GM18951 (cell line): ENCODE results near the gene DHRS3.

Experiments
- POLR2A ChIP-seq: IDR thresholded peaks from 4 replicates; pipeline ENCODE4 v1.6.1; 2011; ENCODE audit warnings: mild to moderate bottlenecking; ENCODE audit not compliant: insufficient read length, insufficient read depth; ENCODE audit errors: extremely low read depth
- in situ Hi-C: fragments of 300-500 bp; cut with MboI; formaldehyde crosslinking; loops from one replicate; pipeline ENCODE4 v1.12.0; 2022; ENCODE audit warnings: low sequenced_read_pairs, mixed read lengths, inconsistent platforms; ENCODE audit not compliant: unreplicated experiment

The DHRS3 gene

DNA sequence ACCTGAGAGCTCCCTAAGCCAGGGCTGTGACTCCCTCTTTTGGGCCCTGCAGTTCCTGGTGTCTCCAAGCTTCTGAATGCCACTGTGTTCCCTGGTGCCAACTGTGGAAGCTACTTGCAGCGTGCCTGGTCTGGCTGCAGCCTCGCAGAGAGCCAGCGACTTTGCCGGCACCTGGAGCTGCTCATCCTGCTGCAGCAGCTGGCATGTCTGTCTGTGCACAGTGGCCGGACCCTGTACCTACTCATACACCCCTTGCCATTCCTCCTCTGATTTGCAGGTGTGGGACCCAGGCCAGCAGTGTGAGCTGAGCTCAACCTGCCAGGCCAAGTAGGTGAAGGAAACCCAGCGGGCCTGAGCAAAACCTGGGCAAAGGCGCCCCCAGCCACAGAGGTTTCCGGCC, 13.6 kb upstream of the DHRS3 start:
- TF ChIP-seq POLR2A: no peak
- in situ Hi-C loops: loop anchor here (25.0 kb wide), 1 partner anchor 519 kb away; no protein-coding TSS in a partner anchor

DNA sequence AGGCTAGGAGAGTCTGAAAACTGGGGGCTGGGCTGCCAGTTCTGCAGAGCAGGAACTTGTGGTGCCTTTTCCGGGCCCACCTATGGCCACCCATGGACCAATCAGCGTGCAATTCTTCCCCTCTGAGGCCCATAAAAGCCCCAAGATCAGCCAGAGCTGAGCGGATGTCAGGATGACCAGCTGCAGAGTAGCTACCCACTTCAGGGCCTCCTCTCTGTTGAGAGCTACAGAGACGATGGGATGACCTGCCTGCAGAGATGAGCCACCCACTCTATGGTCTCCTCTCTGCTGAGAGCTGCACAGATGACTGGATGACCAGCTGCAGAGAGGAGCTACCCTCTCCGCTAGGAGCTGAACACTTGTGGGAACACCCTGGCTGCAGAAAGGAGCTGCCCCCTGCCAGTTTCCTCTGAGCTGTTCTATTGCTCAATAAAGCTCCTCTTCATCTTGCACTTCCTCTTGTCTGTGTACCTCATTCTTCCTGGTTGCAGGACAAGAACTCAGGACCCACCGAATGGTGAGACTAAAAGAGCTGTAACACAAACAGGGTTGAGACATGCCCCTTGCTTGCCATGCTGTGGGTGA, 13.0 kb upstream of the DHRS3 start:
- in situ Hi-C loops: loop anchor here (25.0 kb wide), 1 partner anchor 519 kb away; no protein-coding TSS in a partner anchor
- no peak for TF ChIP-seq POLR2A

DNA sequence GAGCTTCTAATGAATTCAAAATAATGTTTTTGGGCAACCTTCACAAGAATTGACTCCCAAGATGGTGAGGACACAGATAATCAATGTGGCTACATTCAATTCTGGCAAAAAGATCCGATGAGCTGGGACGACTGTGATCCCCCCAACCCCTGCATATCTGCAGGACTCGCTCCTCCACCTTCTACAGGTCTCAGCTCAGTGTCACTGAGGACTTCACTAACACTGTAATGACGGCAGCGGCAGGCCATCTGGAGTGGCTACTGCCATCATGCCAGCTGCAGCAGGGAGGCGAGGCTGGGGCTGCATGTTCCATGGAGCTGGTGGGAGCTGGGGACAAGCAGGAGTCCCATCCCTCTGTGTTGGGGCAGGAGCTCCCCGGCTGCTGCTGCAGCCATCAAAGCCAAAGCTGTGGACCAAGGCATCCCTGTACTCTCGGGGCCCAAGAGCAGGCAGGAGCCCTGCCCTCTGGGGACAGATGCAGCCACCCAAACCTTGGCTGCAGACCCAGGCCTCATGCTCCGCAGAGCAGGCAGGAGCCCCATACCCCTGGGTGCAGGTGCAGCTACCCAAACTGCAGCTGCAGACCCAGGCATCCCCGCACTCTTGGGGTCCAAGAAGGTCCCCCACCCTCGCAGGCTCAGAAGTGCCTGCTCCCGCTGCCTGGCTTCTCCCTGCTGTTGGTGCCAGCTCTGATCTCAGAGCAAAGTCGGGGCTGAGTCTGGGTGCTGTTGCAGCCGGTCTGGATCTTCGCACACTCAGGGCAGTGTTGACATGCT, 12.2 kb upstream of the DHRS3 start:
- no peak for TF ChIP-seq POLR2A
- in situ Hi-C loops: loop anchor here (25.0 kb wide), 1 partner anchor 518 kb away; no protein-coding TSS in a partner anchor

DNA sequence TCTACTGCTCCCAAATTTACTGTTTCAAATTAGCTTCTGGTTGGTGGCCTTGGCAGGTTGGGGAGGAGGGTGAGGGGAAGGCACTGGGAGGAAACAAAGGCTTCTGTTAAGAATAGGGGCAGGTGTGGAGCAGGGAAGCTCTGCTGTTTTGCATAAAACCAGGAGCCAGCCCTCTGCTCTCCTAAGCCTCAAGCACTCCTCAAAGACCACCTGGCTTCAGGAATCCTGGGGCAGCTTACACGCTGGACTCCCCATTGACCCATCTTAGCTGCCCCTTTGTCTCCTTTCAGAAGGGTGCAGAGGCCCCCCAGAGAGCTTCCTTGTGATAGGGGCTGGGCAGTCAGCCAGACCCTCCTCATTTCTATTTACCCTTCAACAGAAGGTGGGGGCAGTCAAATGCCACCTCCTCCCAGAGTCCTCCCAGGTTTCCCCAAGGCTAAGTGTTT, 11.5 kb upstream of the DHRS3 start:
- TF ChIP-seq POLR2A: no peak
- in situ Hi-C loops: loop anchor here (25.0 kb wide), 1 partner anchor 517 kb away; no protein-coding TSS in a partner anchor

- in situ Hi-C loops: loop anchor here (25.0 kb wide), 1 partner anchor 515 kb away; no protein-coding TSS in a partner anchor
- no peak for TF ChIP-seq POLR2A
These were observed 9.3 kb upstream of the DHRS3 start for GRCh38 chr1:12627296-12627695.

- TF ChIP-seq POLR2A: no peak
- in situ Hi-C loops: loop anchor here (25.0 kb wide), 1 partner anchor 515 kb away; no protein-coding TSS in a partner anchor
These were observed 8.9 kb upstream of the DHRS3 start for GRCh38 chr1:12626888-12627287.

GRCh38 chr1:12625276-12625675, 7.3 kb upstream of the DHRS3 start:
- no peak for TF ChIP-seq POLR2A

DNA sequence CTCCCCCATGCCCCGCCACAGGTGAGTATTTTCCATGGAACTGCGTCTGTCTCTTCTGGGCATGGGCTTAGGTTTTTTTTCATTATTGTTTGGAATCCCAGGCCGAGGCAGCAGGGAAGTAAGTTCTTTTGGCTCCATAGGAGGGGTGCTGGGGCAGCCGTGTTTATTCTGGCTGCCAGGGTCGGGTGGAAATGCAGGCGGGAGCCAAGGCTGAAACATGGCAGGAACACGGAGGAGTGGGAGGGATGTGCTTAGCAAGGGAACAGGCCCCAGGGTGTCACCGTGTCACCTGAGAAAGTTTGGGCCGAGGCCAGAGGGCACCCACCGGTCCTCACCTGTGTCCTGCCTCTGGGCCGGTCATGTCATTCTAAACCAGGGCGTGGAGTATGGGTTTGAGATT, 4.5 kb upstream of the DHRS3 start:
- no peak for TF ChIP-seq POLR2A
- in situ Hi-C loops: loop anchor here (25.0 kb wide), 1 partner anchor 310 kb away; no protein-coding TSS in a partner anchor

More at GRCh38 chr1:12625276-12625675, 7.3 kb upstream of the DHRS3 start:
- in situ Hi-C loops: loop anchor here (25.0 kb wide), 1 partner anchor 513 kb away; no protein-coding TSS in a partner anchor

GRCh38 chr1:12621346-12622335, 3.6 kb upstream of the DHRS3 start:
- in situ Hi-C loops: loop anchor here (25.0 kb wide), 1 partner anchor 309 kb away; no protein-coding TSS in a partner anchor
- no peak for TF ChIP-seq POLR2A

DNA sequence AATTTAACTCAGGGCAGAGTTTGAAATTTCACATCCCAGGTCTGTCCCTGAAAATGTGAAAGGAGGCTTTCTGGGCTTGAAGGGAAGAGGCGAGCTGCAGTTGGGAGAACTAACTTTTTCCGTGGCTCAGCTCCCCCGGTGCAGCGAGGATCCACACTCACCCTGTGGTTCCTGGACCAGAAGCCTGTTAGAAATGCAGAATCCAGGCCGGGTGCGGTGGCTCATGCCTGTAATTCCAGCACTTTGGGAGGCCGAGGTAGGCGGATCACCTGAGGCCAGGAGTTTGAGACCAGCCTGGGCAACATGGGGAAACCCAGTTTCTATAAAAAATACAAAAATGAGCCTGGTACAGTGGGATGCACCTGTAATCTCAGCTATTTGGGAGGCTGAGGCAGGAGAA, 2.9 kb upstream of the DHRS3 start:
- TF ChIP-seq POLR2A: no peak
- in situ Hi-C loops: loop anchor here (25.0 kb wide), 1 partner anchor 309 kb away; no protein-coding TSS in a partner anchor

- in situ Hi-C loops: loop anchor here (25.0 kb wide), 1 partner anchor 308 kb away; no protein-coding TSS in a partner anchor
- TF ChIP-seq POLR2A: no peak
These were observed 2.5 kb upstream of the DHRS3 start for GRCh38 chr1:12620488-12620865.

DNA sequence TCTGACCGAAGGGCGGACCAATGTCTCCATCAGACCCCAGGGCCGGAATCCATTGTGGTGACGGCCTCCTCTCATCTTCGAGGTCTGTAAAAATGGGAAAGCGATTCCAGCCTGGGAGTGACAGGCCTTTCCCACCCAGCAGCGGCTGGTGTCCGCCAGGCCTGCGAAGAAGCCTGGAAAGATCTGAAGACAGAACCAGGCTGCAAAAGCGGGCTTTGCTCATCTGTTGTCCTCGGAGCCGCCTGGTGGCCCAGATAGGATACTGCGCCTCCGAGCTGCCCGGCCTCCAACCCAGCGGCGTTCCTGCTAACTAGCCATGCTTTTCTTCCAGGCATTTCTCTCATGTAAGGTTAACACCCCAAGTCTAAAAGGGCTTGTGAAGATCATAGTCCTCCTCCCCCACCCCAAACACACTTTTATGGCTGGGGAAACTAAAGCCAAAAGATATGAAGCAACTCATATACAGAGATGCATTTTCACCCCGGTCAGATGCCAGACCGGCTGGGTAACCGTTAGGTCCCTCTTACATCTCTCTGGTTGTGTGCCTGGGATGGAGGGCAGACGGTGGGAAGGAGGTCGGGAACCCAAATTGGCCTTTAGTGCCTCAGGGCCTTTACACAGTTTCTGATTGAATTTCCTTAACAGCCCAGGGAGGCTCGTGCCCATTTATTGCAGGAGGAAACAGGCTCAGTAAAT, 1.9 kb upstream of the DHRS3 start:
- in situ Hi-C loops: loop anchor here (25.0 kb wide), 1 partner anchor 308 kb away; no protein-coding TSS in a partner anchor
- TF ChIP-seq POLR2A: no peak
